CD4-positive, alpha-beta T cell treated with Interleukin-6 for 4 hours (primary cell): ENCODE measurements around the gene MTARC2.
"Not testable (repeated sequence)": the region's sequence is repeated elsewhere in the genome, so short reads cannot be mapped to it uniquely, and the experiment has no call there.

Experiments used
- DNase-seq: peaks from one replicate; pipeline ENCODE4 v3.0.0-alpha.2; 2020; ENCODE audit warnings: mixed read lengths

Gene MTARC2

DNA sequence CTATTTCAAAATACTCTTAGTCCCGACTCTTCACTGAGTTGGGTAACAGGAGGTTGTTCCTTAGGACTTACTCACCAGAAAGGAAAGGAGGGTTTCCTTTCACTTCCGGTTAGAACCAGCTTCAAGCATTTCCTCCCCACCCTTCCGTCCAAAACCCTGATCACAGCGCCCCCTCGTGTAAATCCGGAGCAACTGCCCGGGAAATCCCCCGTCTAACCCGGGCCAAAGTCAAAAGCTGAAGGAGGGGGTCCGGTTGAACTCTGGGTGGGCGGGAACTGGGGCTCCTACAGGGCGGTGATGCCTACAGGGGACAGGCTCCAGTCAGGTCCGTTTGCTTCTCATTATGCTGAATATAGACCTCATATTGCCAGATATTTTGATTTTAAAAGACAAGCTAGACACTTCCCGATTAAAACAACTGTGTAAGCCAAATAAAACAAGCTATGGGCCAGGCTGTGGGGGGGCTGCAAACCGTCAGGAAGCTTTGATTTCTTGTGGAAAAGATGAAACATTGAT is 15.0 kb upstream of the MTARC2 start:
- peak; percentile 73 for DNase-seq

GRCh38 chr1:220734571-220735326 is 13.4 kb upstream of the MTARC2 start:
- no peak for DNase-seq

DNA sequence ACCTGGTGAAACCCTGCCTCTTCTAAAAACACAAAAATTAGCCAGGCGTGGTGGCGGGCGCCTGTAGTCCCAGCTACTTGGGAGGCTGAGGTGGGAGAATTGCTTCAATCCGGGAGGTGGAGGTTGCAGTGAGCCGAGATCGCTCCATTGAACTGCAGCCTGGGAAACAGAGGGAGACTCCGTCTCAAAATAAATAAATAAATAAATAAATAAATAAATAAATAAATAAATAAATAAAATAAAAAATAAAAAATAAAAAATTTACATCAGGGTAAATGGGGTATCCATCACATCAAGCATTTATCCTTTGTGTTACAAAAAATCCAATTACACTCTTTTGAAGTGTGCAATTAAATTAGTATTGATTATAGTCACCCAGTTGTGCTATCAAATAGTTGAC is 11.8 kb upstream of the MTARC2 start:
- DNase-seq: not testable (repeated sequence)

GRCh38 chr1:220741349-220741748 is 6.8 kb upstream of the MTARC2 start:
- DNase-seq: no peak

GRCh38 chr1:220741825-220742224 is 6.3 kb upstream of the MTARC2 start:
- DNase-seq: no peak

DNA sequence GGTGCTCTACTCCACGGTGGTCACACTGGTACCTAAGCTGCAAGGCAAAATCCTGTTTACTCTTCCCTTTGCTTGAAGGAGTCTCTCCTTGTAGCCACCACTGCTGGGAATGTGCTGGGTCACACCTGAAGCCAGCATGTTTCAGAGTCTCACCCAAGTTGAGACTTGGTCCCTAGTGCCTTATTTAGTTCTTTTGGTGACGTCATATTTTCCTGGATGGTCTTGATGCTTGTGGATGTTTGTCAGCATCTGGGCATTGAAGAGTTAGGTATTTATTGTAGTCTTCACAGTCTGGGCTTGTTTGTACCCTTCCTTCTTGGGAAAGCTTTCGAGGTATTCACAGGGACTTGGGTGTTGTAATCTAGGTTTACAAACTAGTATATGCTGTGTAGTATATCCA is 5.6 kb upstream of the MTARC2 start:
- DNase-seq: no peak

DNA sequence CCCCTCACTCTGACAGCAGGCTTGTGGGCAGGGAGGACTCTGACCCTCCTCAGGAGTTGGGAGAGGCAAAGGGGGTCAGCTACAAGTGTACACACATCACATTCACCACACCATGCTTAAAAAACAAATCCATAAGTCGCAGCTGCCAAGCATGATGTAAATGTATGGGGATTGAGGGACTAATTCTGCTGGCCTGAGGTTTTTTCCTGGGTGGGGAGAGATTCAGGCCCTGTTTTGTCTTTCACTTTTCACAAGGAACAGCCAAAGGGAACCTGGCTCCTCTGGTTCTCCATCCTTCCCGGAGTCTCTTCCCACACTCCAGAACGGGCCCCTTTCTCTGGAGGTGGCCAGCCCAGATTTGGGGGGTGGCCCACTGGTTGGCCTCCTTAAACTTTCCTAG is 1.3 kb upstream of the MTARC2 start:
- no peak for DNase-seq

- DNase-seq: no peak
Observed at GRCh38 chr1:220747437-220748088, 559 bp upstream of the MTARC2 start.

GRCh38 chr1:220748936-220749335 is 814 bp downstream of the MTARC2 start:
- DNase-seq: no peak

- DNase-seq: no peak
Observed at GRCh38 chr1:220750131-220750515, 2.0 kb downstream of the MTARC2 start.

GRCh38 chr1:220751111-220751510 is 3.0 kb downstream of the MTARC2 start:
- DNase-seq: no peak

- no peak for DNase-seq
Observed at GRCh38 chr1:220754212-220754917, 6.2 kb downstream of the MTARC2 start.

DNA sequence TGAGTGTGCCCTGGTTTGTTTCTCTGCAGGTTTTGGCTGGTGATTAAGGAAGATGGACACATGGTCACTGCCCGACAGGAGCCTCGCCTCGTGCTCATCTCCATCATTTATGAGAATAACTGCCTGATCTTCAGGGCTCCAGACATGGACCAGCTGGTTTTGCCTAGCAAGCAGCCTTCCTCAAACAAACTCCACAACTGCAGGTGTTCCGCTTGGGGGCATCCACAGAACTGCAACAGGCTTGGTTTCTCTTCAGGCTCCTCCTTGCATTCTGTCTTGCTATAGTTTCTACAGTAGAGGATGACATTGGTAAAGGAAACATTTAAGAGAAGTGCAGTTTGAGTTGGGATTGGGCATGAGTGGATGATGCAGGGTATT is 6.8 kb downstream of the MTARC2 start:
- DNase-seq: no peak

DNA sequence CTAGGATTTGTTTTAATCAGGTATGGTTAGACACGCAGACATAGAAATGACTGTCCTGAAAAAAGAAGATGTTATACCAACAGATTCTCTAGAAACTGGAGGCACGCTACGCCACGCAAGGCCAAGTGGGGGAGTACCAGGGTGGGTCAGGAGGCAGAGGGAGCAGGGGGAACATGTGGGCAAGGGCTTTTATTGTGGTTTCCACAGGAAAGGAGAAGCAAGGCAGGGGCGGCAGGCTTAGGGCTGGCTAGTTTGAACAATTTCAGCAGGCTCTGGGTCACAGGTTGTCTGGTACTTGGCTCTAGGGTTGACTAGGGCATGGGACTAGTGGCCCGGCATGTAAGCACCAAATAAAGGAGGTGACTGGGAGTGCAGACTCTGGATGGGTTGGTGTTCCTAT is 7.2 kb downstream of the MTARC2 start:
- no peak for DNase-seq

- DNase-seq: no peak
Observed at GRCh38 chr1:220757441-220757840, 9.3 kb downstream of the MTARC2 start.

GRCh38 chr1:220759147-220759546 is 11.0 kb downstream of the MTARC2 start:
- no peak for DNase-seq

DNA sequence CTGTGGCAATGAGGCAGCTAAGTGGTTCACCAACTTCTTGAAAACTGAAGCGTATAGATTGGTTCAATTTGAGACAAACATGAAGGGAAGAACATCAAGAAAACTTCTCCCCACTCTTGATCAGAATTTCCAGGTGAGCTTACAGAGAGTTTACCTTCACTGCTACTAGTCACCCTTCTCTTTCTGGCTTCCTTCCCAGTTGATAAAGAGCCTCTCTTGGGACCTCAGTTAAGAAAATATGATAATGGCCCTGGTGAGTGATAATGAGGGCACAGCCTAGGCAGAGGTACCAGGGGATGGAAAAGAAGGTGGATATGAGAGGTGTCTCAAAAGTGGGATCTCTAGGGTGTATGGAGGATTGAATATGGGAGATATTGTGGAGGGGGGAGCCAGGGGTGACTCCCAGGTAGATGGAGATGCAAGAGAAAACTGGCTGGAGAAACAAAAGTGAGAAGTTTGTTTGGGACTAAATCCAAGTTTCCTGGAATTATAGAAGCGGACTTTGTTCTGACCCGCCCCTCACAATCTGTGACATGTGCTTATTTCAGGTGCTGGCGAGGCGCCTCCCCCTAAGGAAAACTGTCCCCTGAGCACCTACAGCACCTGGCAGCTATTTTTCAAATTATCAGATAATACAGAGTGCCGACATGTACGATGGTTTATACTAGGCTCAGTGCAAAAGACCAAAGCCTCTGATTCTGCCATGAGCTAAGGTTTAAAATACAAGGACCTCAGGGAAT is 13.7 kb downstream of the MTARC2 start:
- no peak for DNase-seq

DNA sequence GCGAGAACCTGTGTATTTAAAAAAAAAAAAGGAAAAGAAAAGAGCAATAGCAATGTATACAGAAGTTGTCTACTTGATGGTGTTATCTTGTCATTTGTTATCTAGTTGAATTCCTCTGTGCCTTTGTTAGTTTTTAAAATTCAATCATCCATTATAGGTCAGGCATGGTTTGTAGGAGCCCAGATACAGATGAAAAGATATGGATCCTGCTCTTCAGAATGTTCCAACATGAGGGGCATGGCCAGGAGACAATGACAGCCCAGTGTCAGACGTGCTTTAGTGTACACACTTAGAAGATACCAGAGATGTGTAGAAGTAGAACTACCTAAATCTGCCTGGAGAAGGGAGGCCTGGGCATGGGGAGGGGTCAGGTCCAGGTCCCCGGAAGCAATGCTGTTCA is 16.6 kb downstream of the MTARC2 start:
- no peak for DNase-seq

DNA sequence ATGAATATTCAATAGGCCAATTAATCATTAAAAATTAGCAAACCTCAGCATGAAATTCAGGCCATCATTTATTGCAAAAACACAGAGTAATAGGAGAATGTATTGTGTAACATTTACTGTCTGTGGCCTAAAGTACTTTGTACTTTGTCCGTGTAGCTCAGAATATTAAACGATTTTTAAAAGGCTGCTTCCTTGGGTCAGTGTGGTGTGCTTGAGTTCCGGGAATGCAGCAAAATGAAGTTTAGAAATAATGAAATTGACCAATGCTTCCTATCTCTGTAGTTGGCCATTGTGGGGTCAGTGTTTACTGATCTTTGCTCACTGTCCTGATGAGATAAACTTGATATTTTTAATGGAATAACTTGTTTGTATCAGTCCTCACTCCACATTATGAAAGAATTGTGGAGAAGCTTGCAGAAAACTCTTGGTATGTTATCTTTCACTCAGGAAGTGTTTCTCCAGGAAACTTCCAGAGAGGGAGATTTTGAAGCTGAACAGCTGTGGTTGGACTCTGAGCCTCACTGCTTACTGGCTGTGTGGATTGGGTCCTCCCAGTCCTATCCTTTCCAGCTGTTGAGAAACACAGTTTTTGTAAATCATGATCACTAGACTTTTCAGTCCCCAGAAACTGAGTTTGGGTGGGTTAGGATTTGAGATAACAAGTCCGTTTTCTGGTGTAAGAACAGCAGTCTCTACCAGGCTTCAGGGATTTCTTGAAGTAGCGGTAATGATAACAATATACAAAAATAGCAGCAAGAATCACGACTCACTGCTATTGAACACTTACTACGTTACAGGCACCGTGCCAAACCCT is 19.4 kb downstream of the MTARC2 start:
- no peak for DNase-seq

DNA sequence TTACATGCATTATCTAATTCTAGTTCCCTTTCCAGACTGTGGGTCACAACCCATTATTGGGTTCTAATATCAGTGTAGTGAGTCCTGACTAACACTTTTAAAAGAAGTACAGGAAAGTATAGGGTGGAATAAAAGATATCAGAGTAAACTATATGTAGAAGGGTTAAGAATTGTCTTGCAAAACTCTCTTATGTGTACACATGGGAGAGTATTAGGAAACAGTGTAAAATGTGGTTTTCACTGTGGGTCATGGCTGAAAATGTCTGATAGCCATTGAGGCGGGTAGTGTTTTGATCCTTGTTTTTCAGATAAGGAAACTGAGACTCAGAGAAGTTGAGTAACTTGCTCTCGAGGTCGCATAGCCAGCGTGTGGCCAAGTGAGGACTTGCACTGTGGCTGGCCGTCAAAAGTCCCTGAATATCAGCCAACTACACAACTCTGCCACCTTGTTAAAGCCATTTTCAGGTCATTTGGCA is 20.0 kb downstream of the MTARC2 start:
- no peak for DNase-seq

DNA sequence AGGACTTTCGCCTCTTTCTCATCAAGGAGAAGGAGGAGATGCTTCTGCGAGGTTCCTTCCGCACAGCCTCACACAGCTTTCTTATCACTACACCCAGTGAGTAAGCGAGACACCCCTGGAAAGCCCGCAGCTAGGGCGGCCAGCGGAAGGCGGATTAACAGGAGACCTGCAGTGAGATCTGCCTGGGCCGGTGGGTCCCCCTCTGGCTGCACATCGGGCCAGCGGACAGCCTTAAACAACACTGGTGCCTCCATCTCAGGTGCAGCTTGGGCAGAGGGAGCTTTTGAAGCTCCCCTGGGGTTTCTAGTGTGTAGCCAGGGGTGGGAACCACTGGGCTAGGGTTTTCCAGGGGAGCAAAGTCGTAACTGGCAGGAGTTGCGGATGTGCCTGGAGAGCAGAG is 21.1 kb downstream of the MTARC2 start:
- no peak for DNase-seq

DNA sequence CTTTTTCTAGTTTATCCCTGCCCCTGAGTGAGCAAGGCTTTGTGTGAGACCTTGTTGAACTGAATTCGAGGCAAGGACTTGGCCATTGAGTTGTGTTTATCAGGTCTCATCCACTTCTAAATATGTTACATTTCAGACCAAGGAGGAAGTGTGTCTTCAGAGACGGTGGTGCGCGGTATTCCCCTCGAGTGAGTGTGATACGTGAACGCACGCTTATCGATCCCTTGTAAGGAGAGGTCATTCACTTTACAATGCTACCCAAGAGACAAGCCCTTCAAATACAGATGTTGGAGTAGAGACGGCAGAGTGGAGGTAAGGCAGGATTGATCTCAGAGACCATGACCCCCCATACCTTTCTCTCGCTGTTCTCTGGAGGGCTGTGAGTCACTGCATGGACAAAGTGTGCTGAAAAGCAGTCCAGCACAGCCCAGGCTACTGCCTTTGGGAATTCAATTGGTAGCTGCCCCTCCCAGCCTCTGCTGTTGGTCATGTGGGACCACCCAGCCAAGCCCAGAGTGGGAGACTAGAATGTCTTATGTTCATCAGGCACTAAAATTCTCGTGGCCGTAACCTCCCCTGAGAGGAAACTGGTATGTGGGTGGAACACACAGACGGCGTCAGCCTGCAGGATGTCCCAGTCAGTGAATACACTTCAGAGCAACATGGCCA is 22.3 kb downstream of the MTARC2 start:
- no peak for DNase-seq
